Natural killer cell treated with Interleukin-12 subunit alpha and Interleukin-12 subunit beta and Interleukin-15 and Interleukin-18, amount 100 ng/mL, for 72 hours (primary cell): Measurements from ENCODE around the gene MSANTD2. TPM values are rescaled to one million over a fixed set of nuclear protein-coding genes. Genes with fewer than 3 reads are reported as not detected.

Source experiments
- ATAC-seq, 2 donors: fragments of 150-1000 bp; cut with Tn5 transposase in 1 of 2; sonication (Bioruptor Pico), chemical (Tn5 transposase) in 1 of 2; 2 replicates each; pipeline ENCODE4 v1.10.0; 2021
- DNase-seq: peaks from one replicate; pipeline ENCODE4 v3.0.0; 2022; ENCODE audit warnings: low spot score
- H3K27ac Mint-ChIP-seq, 2 donors: 1 replicate in 1 of 2; 2 replicates in 1 of 2; pipeline ENCODE4 v1.8.0; 2022; ENCODE audit warnings: mixed read lengths in 2 of 2, mild to moderate bottlenecking in 1 of 2, moderate library complexity in 1 of 2
- H3K27me3 Mint-ChIP-seq, 2 donors: 1 replicate in 1 of 2; 2 replicates in 1 of 2; pipeline ENCODE4 v1.8.0; 2022; ENCODE audit warnings: mixed read lengths in 2 of 2
- H3K36me3 Mint-ChIP-seq: one replicate; pipeline ENCODE4 v1.8.0; 2022; ENCODE audit warnings: mixed read lengths
- H3K4me1 Mint-ChIP-seq, 2 donors: 1 replicate in 1 of 2; 2 replicates in 1 of 2; pipeline ENCODE4 v1.8.0; 2022; ENCODE audit warnings: low read depth in 2 of 2, mixed read lengths in 2 of 2, mild to moderate bottlenecking in 1 of 2
- H3K4me3 Mint-ChIP-seq: one replicate; pipeline ENCODE4 v1.8.0; 2022; ENCODE audit warnings: mixed read lengths
- H3K9me3 Mint-ChIP-seq: 2 replicates; pipeline ENCODE4 v1.8.0; 2022; ENCODE audit warnings: mixed read lengths
- total RNA-seq, 2 donors: library from RNA; stranded (reverse); gene quantifications; one replicate each; pipeline ENCODE4 v1.2.3, GENCODE V29; 2022

The MSANTD2 gene
- total RNA-seq, 2 donors from 2014 or later, result 10.5 to 20.4 TPM

DNA sequence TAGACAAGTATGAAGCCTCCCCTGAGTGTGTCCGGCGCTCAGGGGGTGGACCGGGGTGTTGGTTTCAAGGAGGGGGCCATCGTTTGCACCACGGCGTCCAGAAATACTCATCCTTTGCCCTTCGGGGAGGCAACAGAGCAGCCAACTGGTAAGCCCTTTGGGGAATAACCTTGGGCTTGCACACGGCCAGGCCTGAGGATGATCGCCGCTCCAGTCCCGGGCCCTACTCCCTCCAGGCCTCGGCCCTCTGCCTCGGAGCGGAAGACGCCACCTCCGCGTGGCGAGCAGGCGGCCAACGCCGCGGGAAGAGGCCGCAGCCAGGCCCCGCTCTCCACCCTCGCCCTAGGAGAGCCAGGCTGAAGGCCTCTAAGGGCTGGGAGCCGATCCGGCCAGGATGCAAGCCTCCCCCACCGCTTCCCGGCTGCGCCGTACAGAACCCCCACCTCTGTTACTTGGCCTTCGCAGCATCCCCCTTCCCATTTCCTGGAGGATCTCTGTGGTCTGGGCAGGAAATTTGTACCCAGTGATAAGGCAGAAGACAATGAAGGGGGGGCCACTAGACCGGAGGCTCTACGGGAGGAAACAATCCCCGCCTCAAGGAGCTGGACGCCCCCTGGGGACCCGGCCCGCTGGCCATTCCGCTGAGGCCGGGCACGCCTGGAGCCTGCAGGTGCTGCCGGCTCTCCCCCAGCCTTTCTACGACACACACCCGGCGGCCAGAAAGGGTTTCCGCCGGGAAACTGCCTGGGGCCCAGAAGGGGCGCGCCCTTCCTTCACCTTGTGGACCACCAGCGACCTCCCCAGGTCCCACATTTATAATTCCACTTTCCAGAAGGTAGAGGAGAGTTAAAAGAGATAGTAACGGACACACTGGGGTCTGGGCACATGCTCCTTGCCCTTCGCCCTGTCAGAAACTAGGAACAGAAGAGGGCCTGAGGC is 40.7 kb downstream of the MSANTD2 start:
- no peak overlapping the region for H3K4me3 Mint-ChIP-seq

DNA sequence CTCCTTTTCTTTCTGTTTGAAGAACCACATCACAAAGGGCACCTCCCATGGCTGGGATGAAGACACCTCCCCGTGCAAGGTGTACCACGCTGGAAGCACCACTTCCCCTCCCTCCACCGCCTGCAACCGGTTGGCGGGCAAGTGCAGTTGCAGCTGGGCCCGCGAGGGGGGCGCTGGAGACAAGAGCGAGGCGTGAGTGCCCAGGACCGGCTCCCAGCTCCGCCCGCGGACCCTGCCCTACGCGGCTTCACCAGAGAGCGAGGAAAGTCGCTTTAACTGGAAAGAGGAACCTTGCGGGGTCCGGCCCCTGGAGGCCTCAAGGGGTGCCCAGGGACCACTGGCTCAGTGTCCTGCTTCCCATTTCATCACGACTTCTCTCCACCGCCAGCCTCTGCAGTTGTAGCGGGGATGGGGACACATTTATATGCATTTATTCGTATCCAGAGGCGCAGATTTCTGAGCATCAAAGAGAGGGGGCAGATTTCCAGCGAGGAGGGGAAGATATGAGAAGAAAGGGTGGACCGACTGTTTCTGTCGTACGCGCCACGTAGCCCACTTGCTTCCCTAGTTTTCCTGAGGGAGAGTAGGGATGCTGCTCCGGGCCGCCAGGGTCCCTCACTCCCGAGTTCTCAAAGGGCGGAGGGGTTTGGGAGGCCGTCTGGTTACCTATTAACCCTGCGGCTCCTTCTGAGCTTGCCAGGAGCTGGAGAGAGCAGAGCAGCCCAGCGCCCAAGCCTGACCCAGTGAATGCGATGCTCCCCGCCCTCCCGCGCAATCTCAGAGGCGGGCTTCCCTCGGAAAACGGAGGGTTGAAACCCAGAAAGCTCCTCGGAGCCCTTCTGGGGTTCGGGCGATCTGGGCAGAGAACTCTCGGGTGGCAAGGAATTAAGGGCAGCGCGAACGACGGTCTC is 41.6 kb downstream of the MSANTD2 start:
- peak; percentile 58 to 69 for ATAC-seq
- no peaks in the 10 kb centered on the region for H3K36me3 Mint-ChIP-seq
- peaks cover 11 to 12% of the 10 kb centered on the region in 2 donors for H3K4me1 Mint-ChIP-seq
- H3K9me3 Mint-ChIP-seq, result no peaks in the 10 kb centered on the region
- DNase-seq, result no peak
- peak overlapping the region; percentile 42 for H3K4me3 Mint-ChIP-seq
- H3K27ac Mint-ChIP-seq, result no peak overlapping the region
- H3K27me3 Mint-ChIP-seq, result peaks cover 34% of the 10 kb centered on the region in 2 donors

More for the DNA sequence above, 40.7 kb downstream of the MSANTD2 start:
- H3K4me1 Mint-ChIP-seq, result peaks cover 11 to 14% of the 10 kb centered on the region in 2 donors
- no peaks in the 10 kb centered on the region for H3K36me3 Mint-ChIP-seq
- H3K9me3 Mint-ChIP-seq, result no peaks in the 10 kb centered on the region
- DNase-seq (no peak), ATAC-seq (no peak)
- H3K27ac Mint-ChIP-seq, result no peak overlapping the region
- H3K27me3 Mint-ChIP-seq, result peaks cover 30 to 34% of the 10 kb centered on the region in 2 donors

GRCh38 chr11:124757320-124757719 is 42.9 kb downstream of the MSANTD2 start:
- H3K4me1 Mint-ChIP-seq, result peaks cover 6 to 9% of the 10 kb centered on the region in 2 donors
- no peak for DNase-seq
- no peaks in the 10 kb centered on the region for H3K36me3 Mint-ChIP-seq
- ATAC-seq, result no peak
- H3K27me3 Mint-ChIP-seq, result peaks cover 27 to 31% of the 10 kb centered on the region in 2 donors
- H3K27ac Mint-ChIP-seq, result no peak overlapping the region
- H3K9me3 Mint-ChIP-seq, result no peaks in the 10 kb centered on the region
- no peak overlapping the region for H3K4me3 Mint-ChIP-seq

DNA sequence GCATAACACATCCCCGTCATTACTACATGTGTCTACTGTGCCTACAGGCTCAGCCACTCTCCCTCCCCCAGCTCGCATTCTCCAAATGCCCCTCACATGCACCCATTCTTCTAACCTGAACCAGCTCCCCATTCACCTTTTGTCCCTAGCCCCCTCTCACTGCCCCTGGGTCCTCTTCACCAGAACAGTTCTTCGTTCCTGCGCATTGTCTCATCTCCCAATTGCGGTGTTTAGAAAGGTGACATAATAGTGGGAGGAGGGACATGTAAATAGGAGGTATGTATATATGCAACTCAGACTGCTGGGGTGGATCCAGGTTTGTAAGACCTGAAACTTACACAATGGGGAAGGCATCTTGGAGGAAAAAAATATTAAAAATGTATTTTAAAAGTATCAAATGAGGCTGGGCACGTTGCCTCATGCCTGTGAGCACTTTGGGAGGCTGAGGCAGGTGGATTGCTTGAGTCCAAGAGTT is 43.4 kb downstream of the MSANTD2 start:
- no peak overlapping the region for H3K27ac Mint-ChIP-seq
- DNase-seq (no peak), ATAC-seq (no peak)
- no peaks in the 10 kb centered on the region for H3K36me3 Mint-ChIP-seq
- H3K27me3 Mint-ChIP-seq, result peaks cover 27 to 31% of the 10 kb centered on the region in 2 donors
- H3K4me1 Mint-ChIP-seq, result peaks cover 6 to 9% of the 10 kb centered on the region in 2 donors
- no peaks in the 10 kb centered on the region for H3K9me3 Mint-ChIP-seq
- H3K4me3 Mint-ChIP-seq, result no peak overlapping the region

DNA sequence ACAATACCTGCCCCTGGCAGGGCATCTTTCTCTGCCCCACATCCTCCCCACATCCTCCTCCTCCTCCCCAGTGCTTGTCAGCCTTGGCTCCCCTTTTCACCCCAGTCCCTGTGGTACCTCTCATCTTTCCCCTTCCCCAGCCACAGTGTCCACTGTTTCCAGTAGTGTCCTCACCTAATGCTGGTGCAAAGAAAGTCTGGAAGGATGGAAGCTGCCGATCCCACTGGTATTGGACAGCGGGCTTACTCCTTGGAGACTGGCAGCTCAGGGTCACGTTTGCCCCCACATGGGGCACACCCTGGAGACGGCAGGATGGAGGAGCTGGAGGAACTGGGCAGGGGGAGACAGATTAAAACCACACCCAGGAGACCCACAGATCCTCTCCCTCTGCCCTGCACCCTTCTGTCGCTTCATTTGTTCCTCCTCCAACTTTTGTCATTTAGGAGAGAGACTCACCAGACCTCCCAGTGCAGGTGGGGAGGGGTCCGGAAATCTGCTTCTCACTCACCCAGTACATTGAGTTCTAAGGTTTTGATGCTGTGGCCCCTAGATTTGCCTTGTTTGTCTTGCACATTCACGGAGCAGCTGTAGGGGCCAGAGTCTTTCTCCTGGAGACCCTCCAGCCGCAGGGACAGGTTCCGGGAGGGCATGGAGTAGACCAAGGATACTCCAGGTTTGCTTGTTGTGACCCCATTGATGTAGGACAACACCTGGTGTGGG is 44.0 kb downstream of the MSANTD2 start:
- no peaks in the 10 kb centered on the region for H3K36me3 Mint-ChIP-seq
- H3K4me1 Mint-ChIP-seq, result peaks cover 6 to 9% of the 10 kb centered on the region in 2 donors
- peaks cover 27 to 31% of the 10 kb centered on the region in 2 donors for H3K27me3 Mint-ChIP-seq
- no peaks in the 10 kb centered on the region for H3K9me3 Mint-ChIP-seq
- H3K27ac Mint-ChIP-seq, result no peak overlapping the region
- ATAC-seq, result no peak
- no peak overlapping the region for H3K4me3 Mint-ChIP-seq
- DNase-seq, result no peak

DNA sequence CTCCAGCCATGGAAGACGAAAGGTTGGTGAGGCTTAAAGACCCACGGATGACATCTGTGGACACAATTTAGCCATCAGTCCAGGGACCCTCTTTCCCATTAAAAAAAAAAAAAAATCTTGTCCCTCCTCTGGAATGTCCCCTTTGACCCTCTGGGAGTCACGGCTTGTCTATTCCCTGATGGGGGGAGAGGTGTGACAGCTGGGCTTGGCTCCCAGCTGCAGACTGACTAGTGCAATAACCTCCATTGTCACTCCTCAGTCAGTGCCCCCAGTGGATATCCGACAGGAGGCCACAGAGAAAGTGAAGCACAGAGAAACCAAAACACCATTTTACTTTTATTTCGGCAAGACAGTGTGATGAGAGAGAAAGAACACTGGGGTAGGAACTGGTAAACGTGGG is 45.5 kb downstream of the MSANTD2 start:
- no peak overlapping the region for H3K27ac Mint-ChIP-seq
- H3K4me3 Mint-ChIP-seq, result no peak overlapping the region
- H3K27me3 Mint-ChIP-seq, result peaks cover 27 to 29% of the 10 kb centered on the region in 2 donors
- peaks cover 5 to 6% of the 10 kb centered on the region in 2 donors for H3K4me1 Mint-ChIP-seq
- no peak for ATAC-seq
- H3K9me3 Mint-ChIP-seq, result no peaks in the 10 kb centered on the region
- DNase-seq, result no peak
- no peaks in the 10 kb centered on the region for H3K36me3 Mint-ChIP-seq

GRCh38 chr11:124754309-124754708 is 45.9 kb downstream of the MSANTD2 start:
- H3K9me3 Mint-ChIP-seq, result no peaks in the 10 kb centered on the region
- no peak overlapping the region for H3K4me3 Mint-ChIP-seq
- H3K27me3 Mint-ChIP-seq, result peaks cover 27 to 29% of the 10 kb centered on the region in 2 donors
- ATAC-seq (no peak), DNase-seq (no peak)
- H3K27ac Mint-ChIP-seq, result no peak overlapping the region
- no peaks in the 10 kb centered on the region for H3K36me3 Mint-ChIP-seq
- peaks cover 5 to 6% of the 10 kb centered on the region in 2 donors for H3K4me1 Mint-ChIP-seq

DNA sequence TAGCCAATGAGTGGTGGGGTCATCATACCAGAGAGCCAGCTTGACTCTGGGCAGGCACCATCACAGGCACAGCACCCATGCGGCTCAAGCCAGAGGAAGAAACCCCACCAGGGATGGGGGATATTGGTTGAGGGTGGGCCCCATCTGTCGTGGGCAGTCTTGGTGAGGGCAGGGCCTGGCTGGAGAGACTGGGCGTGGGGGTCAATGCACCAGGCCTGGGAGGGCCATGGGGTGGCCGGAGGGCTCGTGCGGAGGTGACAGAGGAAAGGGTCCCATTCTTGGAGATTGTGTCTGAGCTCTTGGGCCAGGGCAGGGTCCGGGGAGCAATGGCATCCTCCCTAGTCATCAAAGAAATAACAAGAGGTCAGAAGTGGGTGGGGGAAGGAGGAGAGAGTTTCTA is 46.6 kb downstream of the MSANTD2 start:
- H3K36me3 Mint-ChIP-seq, result no peaks in the 10 kb centered on the region
- peaks cover 24 to 28% of the 10 kb centered on the region in 2 donors for H3K27me3 Mint-ChIP-seq
- H3K9me3 Mint-ChIP-seq, result no peaks in the 10 kb centered on the region
- H3K4me1 Mint-ChIP-seq, result peaks cover 5% of the 10 kb centered on the region in 2 donors
- H3K27ac Mint-ChIP-seq, result no peak overlapping the region
- DNase-seq, result no peak
- no peak for ATAC-seq
- no peak overlapping the region for H3K4me3 Mint-ChIP-seq

DNA sequence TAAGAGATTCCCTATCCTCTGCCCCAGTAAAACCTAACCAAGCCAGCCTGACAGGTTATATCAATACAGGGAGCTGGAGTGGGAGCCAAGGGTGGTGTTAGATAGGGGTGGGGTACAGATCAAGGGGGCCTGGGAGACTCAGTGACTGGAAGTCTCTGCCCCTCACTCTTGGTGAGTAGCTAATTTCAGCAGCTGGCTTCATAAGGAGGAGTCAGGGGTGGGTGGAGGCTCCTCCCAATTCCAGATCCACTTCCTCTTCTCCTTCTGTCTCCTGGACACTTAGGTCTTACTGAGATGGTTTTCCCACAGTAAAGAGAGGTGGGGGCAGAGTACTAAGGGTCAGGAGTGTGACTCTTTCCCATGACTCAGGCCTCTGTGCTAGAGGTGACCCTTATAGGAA is 47.0 kb downstream of the MSANTD2 start:
- ATAC-seq, result no peak
- H3K27ac Mint-ChIP-seq, result no peak overlapping the region
- H3K27me3 Mint-ChIP-seq, result peaks cover 20 to 24% of the 10 kb centered on the region in 2 donors
- H3K4me1 Mint-ChIP-seq, result peaks cover under 1 to 1% of the 10 kb centered on the region in 2 donors
- no peaks in the 10 kb centered on the region for H3K36me3 Mint-ChIP-seq
- no peak overlapping the region for H3K4me3 Mint-ChIP-seq
- no peak for DNase-seq
- no peaks in the 10 kb centered on the region for H3K9me3 Mint-ChIP-seq

DNA sequence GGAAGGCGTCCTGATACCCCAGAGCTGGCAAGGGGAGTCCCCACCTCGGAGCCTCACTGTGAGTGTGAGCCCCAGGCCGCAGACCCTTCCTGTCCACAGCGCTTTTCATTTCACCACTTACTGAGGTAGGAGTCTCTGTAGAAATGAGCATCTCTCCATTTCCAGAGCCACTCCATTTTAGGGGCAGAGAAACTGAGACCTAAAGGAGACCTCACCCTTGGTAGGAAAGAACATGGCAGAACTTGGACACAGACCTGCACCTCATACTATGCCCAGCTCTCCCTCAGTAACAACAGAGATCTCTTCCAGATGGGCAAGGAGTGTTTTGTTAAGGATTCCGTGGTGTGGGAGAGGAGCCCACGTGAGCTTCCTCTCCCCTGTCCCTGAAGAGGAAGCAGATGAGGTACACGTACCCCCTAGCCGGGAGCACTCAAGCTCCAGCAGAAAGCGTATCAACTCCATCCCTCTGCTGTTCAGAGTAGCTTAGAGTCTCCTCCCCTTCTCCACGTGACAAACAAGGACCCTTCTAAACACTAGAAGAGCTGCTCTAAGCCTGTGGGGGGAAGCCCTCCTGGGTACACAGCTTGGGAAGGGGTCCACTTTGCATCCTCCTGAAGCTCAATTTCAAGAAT is 47.6 kb downstream of the MSANTD2 start:
- H3K4me3 Mint-ChIP-seq, result no peak overlapping the region
- DNase-seq (no peak), ATAC-seq (no peak)
- H3K9me3 Mint-ChIP-seq, result no peaks in the 10 kb centered on the region
- H3K27ac Mint-ChIP-seq, result no peak overlapping the region
- no peaks in the 10 kb centered on the region for H3K36me3 Mint-ChIP-seq
- H3K27me3 Mint-ChIP-seq, result peaks cover 14 to 23% of the 10 kb centered on the region in 2 donors
- no peaks in the 10 kb centered on the region for H3K4me1 Mint-ChIP-seq

- ATAC-seq, result no peak
- Mint-ChIP-seq H3K4me3 (no peak within 1 kb of the TSS), H3K36me3 (no peaks in the 10 kb centered on the region), H3K4me1 (peaks cover 1 to 2% of the 10 kb centered on the region in 2 donors), H3K27me3 (peaks cover 7 to 18% of the 10 kb centered on the region in 2 donors), H3K9me3 (no peaks in the 10 kb centered on the region), H3K27ac (no peak within 1 kb of the TSS)
- DNase-seq, result no peak
Observed at GRCh38 chr11:124751741-124752470, 48.3 kb downstream of the MSANTD2 start, which contains the start of gene VSIG2. Gene VSIG2, minus strand, starts transcription at chr11:124752255. Its CDS starts 118 bp downstream, at chr11:124752137.

GRCh38 chr11:124751391-124751740 is 48.8 kb downstream of the MSANTD2 start:
- Mint-ChIP-seq H3K9me3 (no peaks in the 10 kb centered on the region), H3K4me3 (no peak overlapping the region), H3K4me1 (peaks cover 7% of the 10 kb centered on the region in 2 donors), H3K27me3 (peaks cover 2 to 13% of the 10 kb centered on the region in 2 donors), H3K27ac (no peak overlapping the region), H3K36me3 (no peaks in the 10 kb centered on the region)
- no peak for DNase-seq
- ATAC-seq, result no peak
